HepG2 (cell line): ENCODE data around the gene CHMP6. TPM values are rescaled to one million over a fixed set of nuclear protein-coding genes. Genes with fewer than 3 reads are reported as not detected.

ENCODE experiments used
- DPF2 ChIP-seq: sonication (generic); formaldehyde crosslinking; IDR thresholded peaks from 2 replicates; pipeline ENCODE4 v1.4.0; 2020; ENCODE audit warnings: mild to moderate bottlenecking, low read depth, missing genetic modification reagents, borderline replicate concordance
- ISL2 ChIP-seq: sonication (generic); formaldehyde crosslinking; IDR thresholded peaks from 2 replicates; pipeline ENCODE4 v1.5.0; 2020; ENCODE audit warnings: missing genetic modification reagents
- KLF12 ChIP-seq: sonication (generic); formaldehyde crosslinking; IDR thresholded peaks from 2 replicates; pipeline ENCODE4 v1.4.0; 2020; ENCODE audit warnings: missing genetic modification reagents, borderline replicate concordance
- MXI1 ChIP-seq: IDR thresholded peaks from 3 replicates; pipeline ENCODE4 v1.6.1; 2012; ENCODE audit warnings: low read depth, low read length, inconsistent platforms, borderline replicate concordance
- RELA ChIP-seq: sonication (generic); formaldehyde crosslinking; IDR thresholded peaks from 2 replicates; pipeline ENCODE4 v1.4.0; 2020; ENCODE audit warnings: missing genetic modification reagents
- SIN3A ChIP-seq: IDR thresholded peaks from 2 replicates; pipeline ENCODE4 v1.6.1; 2011; ENCODE audit warnings: low read depth, mild to moderate bottlenecking, control low read depth, low read length, borderline replicate concordance
- SOX13 ChIP-seq, 3 experiments: fragments of 450-650 bp in 1 of 3; sonication (generic) in 1 of 3; formaldehyde crosslinking in 1 of 3; IDR thresholded peaks in 2 of 3; conservative IDR thresholded peaks in 1 of 3; 2 replicates each; pipeline versions ENCODE4 v1.5.0 to v1.6.1; 2016 to 2020; ENCODE audit warnings: antibody characterized with exemption in 1 of 3, mild to moderate bottlenecking in 1 of 3, missing compliant biosample characterization in 1 of 3, missing genetic modification reagents in 1 of 3, moderate library complexity in 1 of 3
- ZFAT ChIP-seq: sonication (generic); formaldehyde crosslinking; conservative IDR thresholded peaks from 2 replicates; pipeline ENCODE4 v1.8.1; 2023; ENCODE audit warnings: missing genetic modification reagents, inconsistent platforms
- ZNF234 ChIP-seq: sonication (generic); formaldehyde crosslinking; conservative IDR thresholded peaks from 2 replicates; pipeline ENCODE4 v1.5.1; 2020; ENCODE audit warnings: mild to moderate bottlenecking, missing genetic modification reagents
- ZNF256 ChIP-seq: sonication (generic); formaldehyde crosslinking; conservative IDR thresholded peaks from 2 replicates; pipeline ENCODE4 v1.4.0; 2020; ENCODE audit warnings: missing genetic modification reagents
- ZNF317 ChIP-seq: sonication (generic); formaldehyde crosslinking; IDR thresholded peaks from 2 replicates; pipeline ENCODE4 v1.5.0; 2020; ENCODE audit warnings: mild to moderate bottlenecking, missing genetic modification reagents
- ZNF431 ChIP-seq: sonication (generic); formaldehyde crosslinking; IDR thresholded peaks from 2 replicates; pipeline ENCODE4 v1.9.0; 2022; ENCODE audit warnings: missing genetic modification reagents, low read depth, mild to moderate bottlenecking, borderline replicate concordance
- polyA plus RNA-seq, 8 experiments: library from polyadenylated mRNA; depleted of rRNA in 3 of 8; stranded (reverse) in 7 of 8; unstranded in 1 of 8; fragments of >200 nt; fragmentation: Illumina TruSeq in 4 of 8; extraction: Trizol in 4 of 8; gene quantifications; 2 replicates each; pipeline versions ENCODE4 v1.2.1 to v1.2.3, GENCODE V29; 2011 to 2016; ENCODE audit warnings: low read depth in 4 of 8, missing spikeins in 1 of 8, mixed read lengths in 1 of 8; ENCODE audit not compliant: insufficient read depth in 1 of 8
- total RNA-seq, 5 experiments: library from RNA; depleted of rRNA; stranded (reverse); fragments of >200 nt; fragmentation: Illumina TruSeq; extraction: Trizol; gene quantifications; 2 replicates each; pipeline ENCODE4 v1.2.3, GENCODE V29; 2016; ENCODE audit warnings: low read depth in 1 of 5
- TF ChIP-seq, protein P1 (sequence below): sonication (generic); formaldehyde crosslinking; IDR thresholded peaks from 2 replicates; pipeline ENCODE4 v1.4.0; 2020; ENCODE audit warnings: missing genetic modification reagents, borderline replicate concordance
- TF ChIP-seq, protein P2 (sequence below): sonication (generic); formaldehyde crosslinking; IDR thresholded peaks from 2 replicates; pipeline ENCODE4 v1.8.1; 2022; ENCODE audit warnings: mild to moderate bottlenecking, missing genetic modification reagents
- TF ChIP-seq, protein P3 (sequence below): sonication (generic); formaldehyde crosslinking; IDR thresholded peaks from 2 replicates; pipeline ENCODE4 v1.4.0; 2020; ENCODE audit warnings: missing genetic modification reagents
- TF ChIP-seq, protein P4 (sequence below): IDR thresholded peaks from 2 replicates; pipeline ENCODE4 v1.6.1; 2016; ENCODE audit warnings: low read depth
- TF ChIP-seq, protein P5 (sequence below): sonication (generic); formaldehyde crosslinking; IDR thresholded peaks from 2 replicates; pipeline ENCODE4 v1.5.1; 2020; ENCODE audit warnings: missing genetic modification reagents, mild to moderate bottlenecking, borderline replicate concordance

Gene CHMP6
- total and polyA plus RNA-seq, 2 of the 13 experiments (the other 11 are each of a cell fraction or from before 2014, with no cell fraction given) = 11.1 to 24.2 TPM

DNA sequence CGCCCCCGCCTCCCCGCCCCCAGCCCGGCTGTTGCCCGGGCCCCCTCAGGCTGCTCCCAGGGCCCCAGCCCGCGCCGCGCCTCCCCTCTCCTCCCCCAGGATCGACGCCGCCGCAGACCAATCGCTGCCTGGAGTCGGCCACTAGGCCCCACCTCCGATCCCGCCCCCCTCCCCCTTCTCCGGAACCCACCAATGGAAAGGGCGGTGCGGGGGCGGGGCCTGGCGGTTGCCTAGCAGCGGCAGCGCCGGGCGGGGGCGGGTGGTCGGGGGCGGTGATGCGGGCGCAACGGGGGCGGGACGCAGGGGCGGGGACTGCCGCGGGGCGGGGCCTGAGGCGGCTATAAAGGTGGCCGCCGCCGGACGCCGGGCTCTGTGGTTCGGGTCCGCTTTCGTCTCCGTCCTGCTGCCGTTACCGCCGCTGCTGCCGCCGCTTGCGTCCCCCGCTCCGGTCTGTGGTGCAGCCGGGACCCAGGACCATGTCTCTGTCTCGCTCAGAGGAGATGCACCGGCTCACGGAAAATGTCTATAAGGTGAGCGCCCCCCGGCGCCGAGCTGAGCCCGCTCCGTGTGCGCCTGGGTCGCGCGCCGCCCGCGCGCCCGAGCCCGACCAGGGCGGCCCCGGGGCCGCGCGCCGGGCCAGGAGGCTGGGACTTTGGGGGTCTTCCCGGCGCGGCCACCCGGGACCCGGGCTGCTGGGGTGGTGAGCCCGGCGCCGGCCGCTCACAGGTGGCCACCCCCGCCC, 43.3 kb downstream of the CHMP6 start, which contains the start of gene BAIAP2 (continued):
- TF ChIP-seq, protein P1, sequence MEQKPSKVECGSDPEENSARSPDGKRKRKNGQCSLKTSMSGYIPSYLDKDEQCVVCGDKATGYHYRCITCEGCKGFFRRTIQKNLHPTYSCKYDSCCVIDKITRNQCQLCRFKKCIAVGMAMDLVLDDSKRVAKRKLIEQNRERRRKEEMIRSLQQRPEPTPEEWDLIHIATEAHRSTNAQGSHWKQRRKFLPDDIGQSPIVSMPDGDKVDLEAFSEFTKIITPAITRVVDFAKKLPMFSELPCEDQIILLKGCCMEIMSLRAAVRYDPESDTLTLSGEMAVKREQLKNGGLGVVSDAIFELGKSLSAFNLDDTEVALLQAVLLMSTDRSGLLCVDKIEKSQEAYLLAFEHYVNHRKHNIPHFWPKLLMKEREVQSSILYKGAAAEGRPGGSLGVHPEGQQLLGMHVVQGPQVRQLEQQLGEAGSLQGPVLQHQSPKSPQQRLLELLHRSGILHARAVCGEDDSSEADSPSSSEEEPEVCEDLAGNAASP (CRISPR knock-in tag) = peak; percentile 72
- TF ChIP-seq ZFAT = no peak
- TF ChIP-seq DPF2 (CRISPR knock-in tag) = no peak
- peak; percentile 60; the same call in 1 of the 2 replicates for TF ChIP-seq ZNF317 (CRISPR knock-in tag)
- TF ChIP-seq, protein P2, sequence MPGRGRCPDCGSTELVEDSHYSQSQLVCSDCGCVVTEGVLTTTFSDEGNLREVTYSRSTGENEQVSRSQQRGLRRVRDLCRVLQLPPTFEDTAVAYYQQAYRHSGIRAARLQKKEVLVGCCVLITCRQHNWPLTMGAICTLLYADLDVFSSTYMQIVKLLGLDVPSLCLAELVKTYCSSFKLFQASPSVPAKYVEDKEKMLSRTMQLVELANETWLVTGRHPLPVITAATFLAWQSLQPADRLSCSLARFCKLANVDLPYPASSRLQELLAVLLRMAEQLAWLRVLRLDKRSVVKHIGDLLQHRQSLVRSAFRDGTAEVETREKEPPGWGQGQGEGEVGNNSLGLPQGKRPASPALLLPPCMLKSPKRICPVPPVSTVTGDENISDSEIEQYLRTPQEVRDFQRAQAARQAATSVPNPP (CRISPR knock-in tag) = 0 out of 2 replicates have a peak, but pooled peaks have one; percentile 24
- 0 out of 2 replicates have a peak, but pooled peaks have one; percentile 34 for TF ChIP-seq RELA (CRISPR knock-in tag)
- TF ChIP-seq, protein P3, sequence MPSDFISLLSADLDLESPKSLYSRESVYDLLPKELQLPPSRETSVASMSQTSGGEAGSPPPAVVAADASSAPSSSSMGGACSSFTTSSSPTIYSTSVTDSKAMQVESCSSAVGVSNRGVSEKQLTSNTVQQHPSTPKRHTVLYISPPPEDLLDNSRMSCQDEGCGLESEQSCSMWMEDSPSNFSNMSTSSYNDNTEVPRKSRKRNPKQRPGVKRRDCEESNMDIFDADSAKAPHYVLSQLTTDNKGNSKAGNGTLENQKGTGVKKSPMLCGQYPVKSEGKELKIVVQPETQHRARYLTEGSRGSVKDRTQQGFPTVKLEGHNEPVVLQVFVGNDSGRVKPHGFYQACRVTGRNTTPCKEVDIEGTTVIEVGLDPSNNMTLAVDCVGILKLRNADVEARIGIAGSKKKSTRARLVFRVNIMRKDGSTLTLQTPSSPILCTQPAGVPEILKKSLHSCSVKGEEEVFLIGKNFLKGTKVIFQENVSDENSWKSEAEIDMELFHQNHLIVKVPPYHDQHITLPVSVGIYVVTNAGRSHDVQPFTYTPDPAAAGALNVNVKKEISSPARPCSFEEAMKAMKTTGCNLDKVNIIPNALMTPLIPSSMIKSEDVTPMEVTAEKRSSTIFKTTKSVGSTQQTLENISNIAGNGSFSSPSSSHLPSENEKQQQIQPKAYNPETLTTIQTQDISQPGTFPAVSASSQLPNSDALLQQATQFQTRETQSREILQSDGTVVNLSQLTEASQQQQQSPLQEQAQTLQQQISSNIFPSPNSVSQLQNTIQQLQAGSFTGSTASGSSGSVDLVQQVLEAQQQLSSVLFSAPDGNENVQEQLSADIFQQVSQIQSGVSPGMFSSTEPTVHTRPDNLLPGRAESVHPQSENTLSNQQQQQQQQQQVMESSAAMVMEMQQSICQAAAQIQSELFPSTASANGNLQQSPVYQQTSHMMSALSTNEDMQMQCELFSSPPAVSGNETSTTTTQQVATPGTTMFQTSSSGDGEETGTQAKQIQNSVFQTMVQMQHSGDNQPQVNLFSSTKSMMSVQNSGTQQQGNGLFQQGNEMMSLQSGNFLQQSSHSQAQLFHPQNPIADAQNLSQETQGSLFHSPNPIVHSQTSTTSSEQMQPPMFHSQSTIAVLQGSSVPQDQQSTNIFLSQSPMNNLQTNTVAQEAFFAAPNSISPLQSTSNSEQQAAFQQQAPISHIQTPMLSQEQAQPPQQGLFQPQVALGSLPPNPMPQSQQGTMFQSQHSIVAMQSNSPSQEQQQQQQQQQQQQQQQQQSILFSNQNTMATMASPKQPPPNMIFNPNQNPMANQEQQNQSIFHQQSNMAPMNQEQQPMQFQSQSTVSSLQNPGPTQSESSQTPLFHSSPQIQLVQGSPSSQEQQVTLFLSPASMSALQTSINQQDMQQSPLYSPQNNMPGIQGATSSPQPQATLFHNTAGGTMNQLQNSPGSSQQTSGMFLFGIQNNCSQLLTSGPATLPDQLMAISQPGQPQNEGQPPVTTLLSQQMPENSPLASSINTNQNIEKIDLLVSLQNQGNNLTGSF (CRISPR knock-in tag) = peak; percentile 63; the same call in 1 of the 2 replicates
- peak; percentile 91 for TF ChIP-seq ZNF234 (CRISPR knock-in tag)
- TF ChIP-seq, protein P4, sequence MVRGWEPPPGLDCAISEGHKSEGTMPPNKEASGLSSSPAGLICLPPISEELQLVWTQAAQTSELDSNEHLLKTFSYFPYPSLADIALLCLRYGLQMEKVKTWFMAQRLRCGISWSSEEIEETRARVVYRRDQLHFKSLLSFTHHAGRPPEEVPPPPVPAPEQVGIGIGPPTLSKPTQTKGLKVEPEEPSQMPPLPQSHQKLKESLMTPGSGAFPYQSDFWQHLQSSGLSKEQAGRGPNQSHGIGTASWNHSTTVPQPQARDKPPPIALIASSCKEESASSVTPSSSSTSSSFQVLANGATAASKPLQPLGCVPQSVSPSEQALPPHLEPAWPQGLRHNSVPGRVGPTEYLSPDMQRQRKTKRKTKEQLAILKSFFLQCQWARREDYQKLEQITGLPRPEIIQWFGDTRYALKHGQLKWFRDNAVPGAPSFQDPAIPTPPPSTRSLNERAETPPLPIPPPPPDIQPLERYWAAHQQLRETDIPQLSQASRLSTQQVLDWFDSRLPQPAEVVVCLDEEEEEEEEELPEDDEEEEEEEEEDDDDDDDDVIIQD = 0 out of 2 replicates have a peak, but pooled peaks have one; percentile 19
- TF ChIP-seq SIN3A = peak; percentile 86; the same call in 1 of the 2 replicates
- TF ChIP-seq ZNF256 = 0 out of 2 replicates have a peak, but pooled peaks have one; percentile 22
- TF ChIP-seq ISL2 (CRISPR knock-in tag) = peak; percentile 35; the same call in 1 of the 2 replicates
- peak; percentile 51; the same call in 1 of the 2 replicates for TF ChIP-seq SOX13 (IDR thresholded peaks at IDR 0.05)
- TF ChIP-seq SOX13 (CRISPR knock-in tag; conservative IDR thresholded peaks at IDR 0.05 in 1 of 2, IDR thresholded peaks at IDR 0.05 in 1 of 2) = no peak
- TF ChIP-seq, protein P5, sequence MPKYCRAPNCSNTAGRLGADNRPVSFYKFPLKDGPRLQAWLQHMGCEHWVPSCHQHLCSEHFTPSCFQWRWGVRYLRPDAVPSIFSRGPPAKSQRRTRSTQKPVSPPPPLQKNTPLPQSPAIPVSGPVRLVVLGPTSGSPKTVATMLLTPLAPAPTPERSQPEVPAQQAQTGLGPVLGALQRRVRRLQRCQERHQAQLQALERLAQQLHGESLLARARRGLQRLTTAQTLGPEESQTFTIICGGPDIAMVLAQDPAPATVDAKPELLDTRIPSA (CRISPR knock-in tag) = peak; percentile 91; the same call in 1 of the 2 replicates
- no peak for TF ChIP-seq KLF12
- peak; percentile 43; the same call in 1 of the 2 replicates for TF ChIP-seq ZNF431 (CRISPR knock-in tag)
- peak; percentile 47; the same call in 1 of the 3 replicates for TF ChIP-seq MXI1
